GM12878 (cell line): Measurements from ENCODE around the gene CLUH. TPM values are rescaled to one million over a fixed set of nuclear protein-coding genes. Genes with fewer than 3 reads are reported as not detected.

ENCODE experiments used
- DPF2 ChIP-seq: fragments of 450-650 bp; IDR thresholded peaks from 2 replicates; pipeline ENCODE4 v1.6.1; 2017; ENCODE audit warnings: mild to moderate bottlenecking
- RBBP5 ChIP-seq: fragments of 200-600 bp; sonication (generic); conservative IDR thresholded peaks from 2 replicates; pipeline ENCODE4 v1.6.1; 2016
- SKIL ChIP-seq: fragments of 450-650 bp; IDR thresholded peaks from 2 replicates; pipeline ENCODE4 v1.6.1; 2017; ENCODE audit warnings: mild to moderate bottlenecking, low read depth, inconsistent platforms; ENCODE audit not compliant: poor library complexity, severe bottlenecking
- ZBTB4 ChIP-seq: fragments of 450-650 bp; formaldehyde crosslinking; IDR thresholded peaks from 2 replicates; pipeline ENCODE4 v1.4.0; 2022; ENCODE audit warnings: mild to moderate bottlenecking, moderate library complexity
- polyA plus RNA-seq, 11 experiments: library from polyadenylated mRNA; depleted of rRNA in 4 of 11; unstranded in 6 of 11; stranded (reverse) in 5 of 11; fragments of >200 nt; fragmentation: Nextera tagmentation in 4 of 11; fragmentation: Illumina TruSeq in 1 of 11; extraction: Ambion mirVana in 4 of 11; extraction: Trizol in 1 of 11; gene quantifications; 1 replicate in 1 of 11; 2 replicates in 10 of 11; pipeline versions ENCODE4 v1.2.1 to v1.2.3, GENCODE V29; 2011 to 2016; ENCODE audit warnings: inconsistent platforms in 2 of 11, missing spikeins in 2 of 11, low read depth in 1 of 11
- total RNA-seq, 4 experiments: library from RNA; depleted of rRNA in 3 of 4; stranded (reverse); fragments of >200 nt in 3 of 4; fragmentation: Illumina TruSeq in 1 of 4; extraction: Trizol in 1 of 4; gene quantifications; 2 replicates each; pipeline versions ENCODE4 v1.2.1 to v1.2.3, GENCODE V29; 2013 to 2021

CLUH gene
- total and polyA plus RNA-seq, 10 of the 15 experiments (the other 5 are each of a cell fraction or from before 2014, with no cell fraction given), result 0.11 to 147 (median 60.2) TPM

GRCh38 chr17:2701996-2702741, 9.4 kb downstream of the CLUH start (continued):
- no peak for TF ChIP-seq ZBTB4 (CRISPR knock-in tag)
- TF ChIP-seq SKIL, result no peak
- no peak for TF ChIP-seq DPF2
- no peak for TF ChIP-seq RBBP5
